GM12878 (cell line): ENCODE measurements around the gene TPM4. TPM values are rescaled to one million over a fixed set of nuclear protein-coding genes. Genes with fewer than 3 reads are reported as not detected.

Source experiments
- ATAC-seq: fragments of 200-7000 bp; cut with Tn5 transposase; 3 replicates; pipeline ENCODE4 v1.9.1; 2020; ENCODE audit warnings: mild to moderate bottlenecking, moderate library complexity
- BruUV-seq: library from RNA; stranded (reverse); fragments of 400-500 nt; replicated peaks from 2 replicates; lab custom pipeline; 2021; lab: Mats Ljungman, UMichigan
- CTCF ChIA-PET: fragments of 300-600 bp; sonication (Branson Sonifier 250); formaldehyde crosslinking; extraction: SDS; loops from one replicate; lab custom pipeline; 2021; ENCODE audit warnings: inconsistent platforms; lab: Yijun Ruan, JAX
- POLR2A ChIA-PET: fragments of 350-600 bp; formaldehyde crosslinking; extraction: SDS; loops from one replicate; lab custom pipeline; 2021; ENCODE audit warnings: inconsistent platforms; lab: Charles Lee
- RAD21 ChIA-PET: fragments of 300-600 bp; sonication (Branson Sonifier 250); formaldehyde crosslinking; loops from one replicate; lab custom pipeline; 2023; ENCODE audit warnings: antibody characterized with exemption; ENCODE audit not compliant: unreplicated experiment; lab: Charles Lee
- SMC1A ChIA-PET: fragments of 300-600 bp; sonication (Branson Sonifier 250); formaldehyde crosslinking; loops from one replicate; lab custom pipeline; 2023; ENCODE audit not compliant: unreplicated experiment, uncharacterized antibody; lab: Charles Lee
- DNase-seq: peaks from one replicate; pipeline ENCODE4 v3.0.0-alpha.2; 2011; ENCODE audit warnings: low read depth, low spot score
- FAIRE-seq: peaks from 3 replicates; lab custom pipeline; 2011; peaks lifted over from hg19 to GRCh38; lab: Jason Lieb, UNC
- H2AFZ ChIP-seq: 2 replicates; pipeline ENCODE4 v1.6.0; 2011; ENCODE audit warnings: low read depth, low read length, control low read depth; ENCODE audit not compliant: control insufficient read depth
- H3K27ac ChIP-seq: 2 replicates; pipeline ENCODE4 v1.5.1; 2011; ENCODE audit warnings: control low read depth; ENCODE audit not compliant: control insufficient read depth, insufficient read depth
- H3K27me3 ChIP-seq, 2 experiments: replicated peaks in 1 of 2; 2 replicates each; pipeline versions ENCODE4 v1.6.0 to v1.6.1; 2011; ENCODE audit warnings: low read length in 1 of 2; ENCODE audit not compliant: control insufficient read depth in 2 of 2, insufficient read depth in 2 of 2
- H3K36me3 ChIP-seq, 2 experiments: 2 replicates each; pipeline ENCODE4 v1.5.1; 2011; ENCODE audit warnings: low read length in 1 of 2; ENCODE audit not compliant: control insufficient read depth in 2 of 2, insufficient read depth in 2 of 2
- H3K4me1 ChIP-seq: 2 replicates; pipeline ENCODE4 v1.6.1; 2011; ENCODE audit warnings: mild to moderate bottlenecking, low read length, moderate library complexity, mixed read lengths; ENCODE audit not compliant: control insufficient read depth, insufficient read depth
- H3K4me2 ChIP-seq: 2 replicates; pipeline ENCODE4 v1.6.0; 2011; ENCODE audit warnings: control low read depth; ENCODE audit not compliant: control insufficient read depth, insufficient read depth
- H3K4me3 ChIP-seq: fragments of 200-600 bp; sonication (generic); 2 replicates; pipeline ENCODE4 v1.5.1; 2016
- H3K79me2 ChIP-seq: 2 replicates; pipeline ENCODE4 v1.6.0; 2011; ENCODE audit warnings: low read length; ENCODE audit not compliant: control insufficient read depth, insufficient read depth
- H3K9ac ChIP-seq: 2 replicates; pipeline ENCODE4 v1.8.0; 2011; ENCODE audit warnings: low read length, control low read depth, mixed read lengths; ENCODE audit not compliant: control insufficient read depth, insufficient read depth
- H3K9me3 ChIP-seq: replicated peaks from 3 replicates; pipeline ENCODE4 v1.5.1; 2011; ENCODE audit warnings: mild to moderate bottlenecking, low read length; ENCODE audit not compliant: control insufficient read depth, insufficient read depth
- H4K20me1 ChIP-seq: 2 replicates; pipeline ENCODE4 v1.6.0; 2011; ENCODE audit not compliant: control insufficient read depth, insufficient read depth
- CBX5 ChIP-seq: sonication (generic); IDR thresholded peaks from 2 replicates; pipeline ENCODE4 v1.6.1; 2016; ENCODE audit warnings: low read depth, moderate library complexity, mild to moderate bottlenecking, inconsistent platforms
- HDAC6 ChIP-seq: fragments of 200-600 bp; sonication (generic); IDR thresholded peaks from one replicate; pipeline ENCODE4 v1.8.0; 2017; ENCODE audit warnings: antibody characterized with exemption; ENCODE audit not compliant: unreplicated experiment
- POLR2A ChIP-seq: IDR thresholded peaks from 2 replicates; pipeline ENCODE4 v1.6.1; 2011; ENCODE audit warnings: low read depth, mild to moderate bottlenecking, low read length
- POLR2AphosphoS5 ChIP-seq: IDR thresholded peaks from 2 replicates; pipeline ENCODE4 v1.6.1; 2011; ENCODE audit warnings: mild to moderate bottlenecking, low read length, inconsistent platforms
- SMAD5 ChIP-seq: IDR thresholded peaks from 2 replicates; pipeline ENCODE4 v1.6.1; 2016; ENCODE audit warnings: antibody characterized with exemption, low read depth
- STAT3 ChIP-seq: IDR thresholded peaks from 2 replicates; pipeline ENCODE4 v1.6.1; 2011; ENCODE audit warnings: low read depth, low read length, improper control_type of control experiment
- SUZ12 ChIP-seq: fragments of 200-600 bp; sonication (generic); IDR thresholded peaks from one replicate; pipeline ENCODE4 v1.6.1; 2018; ENCODE audit warnings: antibody characterized with exemption, mild to moderate bottlenecking; ENCODE audit not compliant: unreplicated experiment
- WGBS: methylation state at CpG from one replicate; pipeline ENCODE4 v1.1.6; 2016; ENCODE audit warnings: low lambda C conversion rate; ENCODE audit not compliant: insufficient replicate concordance, insufficient coverage; ENCODE audit errors: missing lambda C conversion rate; 5-methylcytosine and 5-hydroxymethylcytosine counted together
- in situ Hi-C: fragments of 300-500 bp; cut with MboI; formaldehyde crosslinking; loops from 9 replicates; pipeline ENCODE4 v1.14.3; 2018; ENCODE audit warnings: mixed read lengths
- intact Hi-C: fragments of 100-400 bp; cut with micrococcal nuclease; formaldehyde crosslinking; loops from one replicate; pipeline ENCODE4 v1.14.2; 2022; ENCODE audit not compliant: unreplicated experiment
- polyA plus RNA-seq, 11 experiments: library from polyadenylated mRNA; depleted of rRNA in 4 of 11; unstranded in 6 of 11; stranded (reverse) in 5 of 11; fragments of >200 nt; fragmentation: Nextera tagmentation in 4 of 11; fragmentation: Illumina TruSeq in 1 of 11; extraction: Ambion mirVana in 4 of 11; extraction: Trizol in 1 of 11; gene quantifications; 1 replicate in 1 of 11; 2 replicates in 10 of 11; pipeline versions ENCODE4 v1.2.1 to v1.2.3, GENCODE V29; 2011 to 2016; ENCODE audit warnings: inconsistent platforms in 2 of 11, missing spikeins in 2 of 11, low read depth in 1 of 11
- total RNA-seq, 4 experiments: library from RNA; depleted of rRNA in 3 of 4; stranded (reverse); fragments of >200 nt in 3 of 4; fragmentation: Illumina TruSeq in 1 of 4; extraction: Trizol in 1 of 4; gene quantifications; 2 replicates each; pipeline versions ENCODE4 v1.2.1 to v1.2.3, GENCODE V29; 2013 to 2021

The TPM4 gene
- total and polyA plus RNA-seq, 10 of the 15 experiments (the other 5 are each of a cell fraction or from before 2014, with no cell fraction given), result 183 to 620 (median 407) TPM

- intact Hi-C loops, result no loop called here
- SMC1A ChIA-PET, result interaction anchor here (0.7 to 3.1 kb wide), 6 partner anchors 11 to 43 kb away, joined by 3 to 9 read pairs (median 5); partner anchors contain the start of gene RAB8A
- in situ Hi-C loops, result no loop called here
- RAD21 ChIA-PET, result interaction anchor here (1.0 to 1.5 kb wide), 4 partner anchors 32 to 95 kb away, joined by 3 read pairs; partner anchors contain the start of gene HSH2D
- Histone ChIP-seq H3K36me3 (peaks cover 47 to 60% of the 10 kb centered on the region in 2 experiments), H3K9ac (no peak overlapping the region), H3K79me2 (peaks cover 73% of the 10 kb centered on the region), H3K4me3 (peak overlapping the region; percentile 2; the same call in 1 of the 2 replicates), H4K20me1 (peaks cover 5% of the 10 kb centered on the region), H3K9me3 (no peaks in the 10 kb centered on the region), H2AFZ (no peak overlapping the region), H3K27ac (peak overlapping the region; percentile 52)
- BruUV-seq, result no TSS peak
- POLR2A ChIA-PET, result interaction anchor here (0.6 to 1.9 kb wide), 6 partner anchors 12 to 1486 kb away, joined by 3 to 6 read pairs (median 4); partner anchors contain the start of gene HSH2D
- 68% methylated on average over 11 of the region's 11 CpGs for WGBS
- TF ChIP-seq SMAD5, result peak; percentile 56; the same call in 1 of the 2 replicates
- TF ChIP-seq POLR2A, result peak; percentile 76
- TF ChIP-seq STAT3, result no peak
- TF ChIP-seq HDAC6, result peak; percentile 40
- no peak for TF ChIP-seq SUZ12
- TF ChIP-seq POLR2AphosphoS5, result peak; percentile 61; the same call in 1 of the 2 replicates
- no peak for TF ChIP-seq CBX5
- TF ChIP-seq, all 136 proteins: peak for 4
- FAIRE-seq (no peak), ATAC-seq (no peak), DNase-seq (no peak)
- Histone ChIP-seq H3K4me2 (peak overlapping the region; percentile 30), H3K4me1 (peaks cover 62% of the 10 kb centered on the region), H3K27me3 (no peaks in the 10 kb centered on the region)
- CTCF ChIA-PET, result interaction anchor here (0.8 to 3.3 kb wide), 7 partner anchors 11 to 98 kb away, joined by 3 to 24 read pairs (median 4); partner anchors contain the start of gene RAB8A
These were observed 7.9 kb downstream of the TPM4 start for GRCh38 chr19:16084067-16084685.
